ENCODE measurements around the gene SLC35G3.
"Not testable (repeated sequence)": the region's sequence is repeated elsewhere in the genome, so short reads cannot be mapped to it uniquely, and the experiment has no call there.

Gene SLC35G3

DNA sequence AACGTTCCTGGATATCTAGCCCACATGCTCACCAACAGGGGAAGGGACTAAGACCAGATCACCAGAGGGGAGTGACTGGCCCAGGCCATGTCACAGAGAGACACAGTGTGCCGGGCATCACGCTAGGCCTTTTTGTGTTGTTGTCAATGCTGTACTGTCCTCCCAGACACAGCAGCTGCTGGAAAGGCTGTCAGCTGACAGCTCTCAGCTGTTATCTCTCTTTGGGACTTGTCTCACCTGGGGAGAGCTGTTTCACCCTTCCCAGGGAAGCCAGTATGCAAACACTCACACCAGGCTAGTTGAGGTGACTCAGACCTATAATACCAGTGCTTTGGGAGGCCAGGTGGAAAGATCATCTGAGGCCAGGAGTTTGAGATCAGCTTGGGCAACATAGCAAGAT is 27.1 kb downstream of the SLC35G3 start:
- DNase-seq (ENCODE audit: low read depth in 1 of 2, low spot score in 1 of 2): no peak

DNA sequence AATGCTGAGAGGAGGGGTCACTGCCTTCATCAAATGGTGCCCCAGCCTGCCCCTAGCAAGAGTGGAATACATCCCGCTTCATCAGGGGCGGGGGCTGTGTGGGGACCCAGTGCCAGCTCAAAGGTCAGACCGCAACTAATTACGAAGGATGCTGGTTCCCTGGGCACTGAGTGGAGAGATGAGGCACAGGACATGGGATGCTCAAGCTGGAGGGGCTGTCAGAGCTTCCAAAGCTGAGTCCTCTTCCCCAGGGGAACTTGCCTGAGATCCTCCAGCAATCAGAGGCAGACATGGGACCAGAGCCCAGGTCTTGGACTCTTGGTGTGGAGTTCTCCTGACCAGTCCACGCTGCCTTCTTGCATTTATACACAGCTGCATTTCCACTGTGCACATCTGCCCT is 27.7 kb downstream of the SLC35G3 start:
- no peak for DNase-seq (ENCODE audit: low read depth in 1 of 2, low spot score in 1 of 2)

DNA sequence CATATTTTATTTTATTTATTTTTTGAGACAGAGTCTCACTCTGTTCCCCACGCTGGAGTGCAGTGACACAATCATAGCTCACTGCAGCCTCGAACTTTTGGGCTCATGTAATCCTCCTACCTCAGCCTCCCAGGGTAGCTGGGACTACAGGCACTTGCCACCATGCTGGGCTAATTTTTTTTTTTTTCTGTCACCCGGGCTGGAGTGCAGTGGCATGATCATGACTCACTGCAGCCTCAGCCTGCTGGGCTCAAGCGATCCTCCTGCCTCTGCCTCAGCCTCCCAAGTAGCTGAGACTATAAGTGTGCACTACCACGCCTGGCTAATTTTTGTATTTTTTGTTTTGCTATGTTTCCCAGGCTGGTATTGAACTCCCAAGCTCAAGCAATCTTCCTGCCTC is 29.5 kb downstream of the SLC35G3 start:
- no peak for DNase-seq (ENCODE audit: low read depth in 1 of 2, low spot score in 1 of 2)

GRCh38 chr17:35163886-35164285 is 30.3 kb downstream of the SLC35G3 start:
- no peak for DNase-seq (ENCODE audit: low read depth in 1 of 2, low spot score in 1 of 2)

- no peak for DNase-seq (ENCODE audit: low read depth in 1 of 2, low spot score in 1 of 2)
These were observed 31.4 kb downstream of the SLC35G3 start for GRCh38 chr17:35162755-35163154.

GRCh38 chr17:35161281-35161761 is 32.9 kb downstream of the SLC35G3 start:
- no peak for DNase-seq (ENCODE audit: low read depth in 1 of 2, low spot score in 1 of 2)

DNA sequence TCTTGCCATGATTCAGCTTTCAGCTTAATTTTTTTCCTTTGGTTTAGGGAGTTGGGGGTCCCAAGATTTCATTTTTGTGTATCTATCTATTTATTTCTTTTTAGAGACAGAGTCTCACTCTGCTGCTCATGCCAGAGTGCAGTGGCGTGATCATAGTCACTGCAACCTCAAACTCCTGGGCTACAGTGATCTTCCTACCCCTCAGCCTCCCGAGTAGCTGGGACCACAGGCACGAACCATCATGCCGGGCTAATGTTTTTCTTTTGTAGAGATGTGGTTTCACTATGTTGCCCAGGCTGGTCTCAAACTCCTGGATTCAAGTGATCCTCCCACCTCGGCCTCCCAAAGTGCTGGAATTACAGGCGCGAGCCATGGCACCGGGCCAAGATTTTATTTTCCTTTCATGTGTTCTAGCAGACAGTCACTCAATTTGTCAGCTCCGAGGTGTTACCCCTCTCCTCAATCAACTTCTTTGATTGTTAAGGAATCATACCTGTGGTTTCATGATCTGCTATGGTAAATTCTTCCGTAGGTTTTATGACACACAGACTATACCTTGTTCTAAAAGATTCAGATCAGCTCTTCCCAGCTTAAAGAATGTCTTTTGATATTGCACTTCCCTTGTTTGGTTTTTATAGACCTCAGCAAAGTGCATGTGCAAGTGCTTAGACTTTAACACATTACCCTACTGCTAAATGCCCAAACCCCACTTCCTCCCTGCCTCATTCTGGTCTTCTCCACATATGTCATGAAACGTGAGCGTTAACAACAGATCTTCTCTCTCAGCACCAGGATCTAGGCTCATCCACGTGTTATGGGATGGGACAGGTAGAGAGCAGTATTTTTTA is 33.6 kb downstream of the SLC35G3 start:
- no peak for DNase-seq (ENCODE audit: low read depth in 1 of 2, low spot score in 1 of 2)

GRCh38 chr17:35159940-35160339 is 34.3 kb downstream of the SLC35G3 start:
- DNase-seq (ENCODE audit: low read depth in 1 of 2, low spot score in 1 of 2): no peak

- DNase-seq (ENCODE audit: low read depth in 1 of 2, low spot score in 1 of 2): no peak
These were observed 38.9 kb downstream of the SLC35G3 start for GRCh38 chr17:35155246-35155645.

DNA sequence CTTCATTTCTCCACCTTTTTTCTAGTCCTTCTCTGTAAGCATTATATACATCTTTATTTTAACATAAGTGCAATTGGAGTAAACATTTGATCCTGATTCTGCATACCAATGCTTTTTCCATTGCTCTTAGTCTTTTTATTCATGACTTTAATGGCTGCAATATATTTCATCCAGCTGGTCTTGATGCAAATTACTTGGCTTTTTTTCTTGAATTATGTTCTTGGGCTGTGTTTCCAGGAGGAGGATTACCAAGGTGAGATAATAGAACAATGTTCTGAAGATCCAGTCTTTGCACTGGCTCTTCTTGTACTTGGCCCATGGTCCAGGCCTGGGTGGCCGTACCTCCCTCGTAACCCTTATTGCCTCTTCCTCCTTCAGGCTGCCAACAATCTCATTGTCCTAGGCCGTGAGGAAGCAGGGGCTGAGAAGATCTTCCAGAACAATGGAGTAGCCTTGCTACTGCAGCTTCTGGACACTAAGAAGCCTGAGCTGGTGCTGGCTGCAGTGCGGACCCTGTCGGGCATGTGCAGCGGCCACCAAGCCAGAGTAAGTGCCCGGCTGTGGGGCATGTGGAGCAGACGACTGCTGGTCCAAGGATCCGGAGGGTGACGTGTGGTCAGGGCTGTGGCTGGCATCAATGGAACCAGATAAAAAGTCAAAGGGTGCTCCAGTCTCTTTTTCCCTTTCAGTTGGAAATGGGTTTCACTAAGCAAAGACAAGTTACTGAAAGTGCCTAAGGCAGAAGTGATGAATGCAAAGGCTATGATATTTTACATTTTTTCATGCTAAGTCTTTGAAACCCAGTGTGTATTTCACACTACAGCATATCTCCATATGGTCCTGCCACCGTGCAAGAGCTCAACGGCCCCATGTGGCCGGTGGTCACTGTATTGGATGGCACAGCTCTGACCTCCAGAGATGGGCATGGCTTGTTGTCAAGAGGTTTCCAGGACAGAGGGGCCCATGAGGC is 39.7 kb downstream of the SLC35G3 start:
- DNase-seq (ENCODE audit: low read depth in 1 of 2, low spot score in 1 of 2): no peak

GRCh38 chr17:35152421-35153140 is 41.6 kb downstream of the SLC35G3 start:
- no peak for DNase-seq (ENCODE audit: low read depth in 1 of 2, low spot score in 1 of 2)

DNA sequence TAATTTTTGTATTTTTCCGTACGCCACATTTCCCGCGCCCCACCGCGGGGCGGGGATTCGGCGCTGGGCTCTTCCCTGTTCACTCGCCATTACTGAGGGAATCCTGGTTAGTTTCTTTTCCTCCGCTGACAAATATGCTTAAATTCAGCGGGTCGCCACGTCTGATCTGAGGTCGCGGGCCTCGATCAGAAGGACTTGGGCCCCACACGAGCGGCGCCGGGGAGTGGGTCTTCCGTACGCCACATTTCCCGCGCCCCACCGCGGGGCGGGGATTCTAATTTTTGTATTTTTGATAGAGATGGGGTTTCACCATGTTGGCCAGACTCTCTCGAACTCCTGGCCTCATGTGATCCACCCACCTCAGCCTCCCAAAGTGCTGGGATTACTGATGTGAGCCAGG is 43.1 kb downstream of the SLC35G3 start:
- not testable (repeated sequence) for DNase-seq (ENCODE audit: low read depth in 1 of 2, low spot score in 1 of 2)

GRCh38 chr17:35149941-35150340 is 44.3 kb downstream of the SLC35G3 start:
- no peak for DNase-seq (ENCODE audit: low read depth in 1 of 2, low spot score in 1 of 2)

DNA sequence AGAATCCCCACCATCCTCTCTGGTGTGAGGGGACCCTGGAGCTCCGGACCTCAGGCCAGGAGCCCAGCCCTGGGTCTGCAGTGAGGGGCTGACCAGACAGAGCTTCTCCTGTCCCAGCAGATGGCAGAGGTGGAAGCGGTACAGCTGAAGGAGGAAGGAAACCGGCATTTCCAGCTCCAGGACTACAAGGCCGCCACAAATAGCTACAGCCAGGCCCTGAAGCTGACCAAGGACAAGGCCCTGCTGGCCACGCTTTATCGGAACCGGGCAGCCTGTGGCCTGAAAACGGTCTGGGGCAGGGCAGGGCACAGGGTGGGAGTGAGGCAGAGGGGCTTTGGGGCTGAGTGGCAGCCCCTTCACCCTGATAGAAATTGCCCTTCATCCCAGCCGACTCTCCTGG is 46.0 kb downstream of the SLC35G3 start:
- no peak for DNase-seq (ENCODE audit: low read depth in 1 of 2, low spot score in 1 of 2)

DNA sequence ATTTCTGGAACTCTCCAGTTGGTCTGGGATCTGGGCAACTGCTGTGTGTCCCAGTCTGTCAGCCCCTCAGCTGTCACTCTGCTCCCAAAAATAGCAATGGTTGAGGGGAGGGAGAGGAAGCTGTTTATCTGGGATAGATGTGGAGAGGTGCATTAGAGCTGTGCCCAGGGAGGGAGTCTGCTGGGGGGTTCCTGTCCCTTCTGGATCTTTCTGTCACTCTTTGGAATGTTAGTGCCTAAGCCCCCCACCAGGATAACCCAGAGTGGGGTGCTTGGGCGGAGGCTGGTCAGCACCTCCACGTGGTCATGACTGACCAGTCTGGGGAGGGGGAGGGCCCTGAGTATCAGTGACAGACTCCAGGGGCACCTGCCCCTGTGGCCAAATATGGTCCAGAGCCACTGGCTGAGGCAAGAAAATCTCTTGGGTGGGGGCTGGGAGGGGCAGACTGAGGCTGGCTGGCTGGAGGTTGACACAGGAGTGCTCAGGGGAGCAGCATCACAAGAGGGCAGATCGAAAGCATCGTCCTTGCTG is 46.8 kb downstream of the SLC35G3 start, which contains the start of gene UNC45B:
Gene UNC45B (plus strand): TSS at position 443 of the 531 bp plus-strand sequence. CDS start 447 bp downstream, outside the sequence.
- no peak for DNase-seq (ENCODE audit: low read depth in 1 of 2, low spot score in 1 of 2)

GRCh38 chr17:35146214-35146833 is 47.9 kb downstream of the SLC35G3 start:
- DNase-seq (ENCODE audit: low read depth in 1 of 2, low spot score in 1 of 2): no peak

- DNase-seq (ENCODE audit: low read depth in 1 of 2, low spot score in 1 of 2): no peak
These were observed 49.4 kb downstream of the SLC35G3 start for GRCh38 chr17:35144840-35145239.

All from activated CD4-positive, alpha-beta T cell treated with anti-CD3 and anti-CD28 coated beads, Interleukin-2, amount 50 U/mL, for 24 hours (primary cell).